OCI-LY7 (cell line): ENCODE measurements around the gene RHBDD3.

ENCODE experiments used
- CTCF ChIP-seq: fragments of 200-600 bp; sonication (generic); conservative IDR thresholded peaks from 2 replicates; pipeline ENCODE4 v1.5.1; 2014; ENCODE audit warnings: mild to moderate bottlenecking, antibody characterized with exemption, low read length, moderate library complexity, mixed read lengths
- EZH2phosphoT487 ChIP-seq: fragments of 200-600 bp; sonication (generic); IDR thresholded peaks from 2 replicates; pipeline ENCODE4 v1.6.1; 2018; ENCODE audit warnings: low read depth, borderline replicate concordance, mild to moderate bottlenecking, mixed run types, antibody characterized with exemption, low read length, moderate library complexity, mixed read lengths

DNA sequence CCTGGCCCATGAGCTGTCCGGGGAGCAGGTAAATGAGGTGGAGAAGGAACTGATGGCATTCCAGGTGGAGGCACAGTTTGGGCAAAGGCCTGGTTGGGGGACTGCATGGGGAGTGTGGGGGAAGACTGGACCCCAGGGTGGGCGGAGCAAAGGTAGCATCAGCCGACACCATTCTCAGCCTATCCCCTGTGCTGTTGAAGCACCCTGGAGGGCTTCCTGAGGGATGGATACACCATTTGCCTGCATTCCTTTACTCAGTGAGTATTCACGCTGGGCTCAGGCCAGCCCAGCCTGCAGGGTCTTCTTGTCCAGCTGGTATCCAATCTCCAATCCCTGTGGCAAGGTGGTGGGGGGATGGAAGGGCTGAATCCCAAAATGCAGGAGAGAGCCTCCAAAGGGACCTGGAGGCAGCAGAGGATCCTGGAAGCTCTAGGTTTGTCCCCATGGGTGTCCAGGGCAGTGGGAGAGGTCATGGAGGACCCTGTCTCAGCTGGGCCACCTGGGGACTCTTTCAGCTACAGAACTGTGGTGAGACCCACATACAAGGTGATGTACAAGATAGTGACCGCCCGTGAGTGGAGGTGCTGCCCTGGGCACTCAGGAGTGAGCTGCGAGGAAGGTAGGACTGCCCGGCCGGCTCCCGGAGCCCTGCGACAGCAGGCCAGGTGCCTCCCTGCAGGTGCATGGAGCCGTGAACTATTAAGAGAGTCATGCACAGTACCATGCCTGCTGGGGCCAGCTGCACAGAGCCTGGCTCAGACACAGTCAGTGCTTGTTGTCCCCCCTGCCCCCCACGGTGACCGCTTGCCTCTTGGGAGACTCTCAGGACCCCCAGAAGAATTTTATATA is 52.5 kb downstream of the RHBDD3 start:
- no peak for TF ChIP-seq EZH2phosphoT487
- no peak for TF ChIP-seq CTCF
